GM19240 (cell line): ENCODE results near the gene ATP2B2.

Source experiments
- DNase-seq: peaks from one replicate; pipeline ENCODE4 v3.0.0; 2011; ENCODE audit warnings: low spot score; ENCODE audit not compliant: insufficient read length

Gene ATP2B2

GRCh38 chr3:10530241-10530640 lies 24.9 kb upstream of the ATP2B2 start:
- DNase-seq: no peak

GRCh38 chr3:10529809-10530208 lies 24.4 kb upstream of the ATP2B2 start:
- DNase-seq: no peak

DNA sequence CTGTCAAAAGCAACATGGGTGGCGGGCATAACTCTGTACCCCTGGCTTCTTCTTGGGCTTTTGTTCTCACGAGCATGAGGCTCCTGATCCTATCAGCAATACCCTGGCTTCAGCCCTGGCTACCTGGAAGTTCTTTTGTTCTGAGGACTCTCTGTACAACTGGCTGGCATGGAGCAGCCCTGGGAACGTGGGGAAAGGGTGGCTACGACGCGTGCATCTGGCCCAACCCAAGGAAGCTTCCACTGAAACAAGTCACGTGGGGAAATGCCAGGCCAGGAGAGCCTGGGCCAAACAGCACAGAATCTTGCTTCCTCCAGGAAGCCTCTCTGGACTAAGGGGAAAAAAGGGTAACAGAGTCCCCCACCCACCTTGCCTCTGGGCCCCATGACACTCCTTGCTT lies 22.7 kb upstream of the ATP2B2 start:
- DNase-seq: no peak

GRCh38 chr3:10527295-10528001 lies 22.1 kb upstream of the ATP2B2 start:
- DNase-seq: no peak

GRCh38 chr3:10526366-10526765 lies 21.0 kb upstream of the ATP2B2 start:
- DNase-seq: no peak

DNA sequence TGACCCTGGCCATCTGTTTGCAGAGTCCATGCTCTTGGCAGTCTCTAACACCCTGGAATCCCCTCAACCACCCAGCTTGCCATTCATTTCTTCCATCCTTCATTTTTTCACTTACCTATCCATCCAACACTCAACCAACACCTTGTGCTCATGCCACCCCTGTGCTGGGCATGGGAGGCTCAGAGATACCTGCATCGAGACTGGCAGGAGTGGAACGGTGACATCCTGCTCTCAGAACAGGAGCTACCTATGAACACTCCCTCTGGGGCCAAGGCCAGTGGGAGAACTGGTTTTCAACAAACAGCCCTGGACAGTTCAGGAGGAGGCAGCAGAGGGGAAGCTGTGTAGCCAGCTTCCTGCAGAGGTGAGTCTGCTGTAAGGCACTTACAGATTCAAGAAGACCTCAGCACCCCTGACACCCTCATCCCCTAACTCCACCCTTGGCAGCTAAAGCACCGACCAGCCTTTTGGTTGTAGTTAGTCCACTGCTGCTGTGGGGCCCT lies 19.5 kb upstream of the ATP2B2 start:
- DNase-seq: no peak

GRCh38 chr3:10524270-10524669 lies 18.9 kb upstream of the ATP2B2 start:
- DNase-seq: no peak

DNA sequence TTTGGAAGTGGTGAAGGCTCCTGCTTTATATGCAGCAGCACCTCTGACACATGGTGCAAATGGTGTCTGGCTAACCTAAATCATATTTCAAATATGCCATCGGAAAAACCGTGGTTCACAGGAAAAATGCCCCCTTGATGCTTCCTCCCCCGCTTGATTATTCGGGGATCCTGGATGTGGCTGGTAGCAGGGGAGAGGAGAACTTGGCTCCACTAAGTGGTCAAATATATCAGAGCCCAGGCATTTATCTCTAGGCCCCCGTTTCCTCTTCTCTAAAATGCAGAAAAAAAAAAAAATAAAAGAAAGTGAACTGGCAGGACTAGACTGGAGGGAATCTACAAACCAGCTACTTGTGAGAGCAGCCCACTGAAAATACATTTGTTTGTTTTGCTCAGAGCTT lies 18.2 kb upstream of the ATP2B2 start:
- DNase-seq: no peak

- no peak for DNase-seq
Measured at GRCh38 chr3:10522646-10523303, 17.4 kb upstream of the ATP2B2 start.

DNA sequence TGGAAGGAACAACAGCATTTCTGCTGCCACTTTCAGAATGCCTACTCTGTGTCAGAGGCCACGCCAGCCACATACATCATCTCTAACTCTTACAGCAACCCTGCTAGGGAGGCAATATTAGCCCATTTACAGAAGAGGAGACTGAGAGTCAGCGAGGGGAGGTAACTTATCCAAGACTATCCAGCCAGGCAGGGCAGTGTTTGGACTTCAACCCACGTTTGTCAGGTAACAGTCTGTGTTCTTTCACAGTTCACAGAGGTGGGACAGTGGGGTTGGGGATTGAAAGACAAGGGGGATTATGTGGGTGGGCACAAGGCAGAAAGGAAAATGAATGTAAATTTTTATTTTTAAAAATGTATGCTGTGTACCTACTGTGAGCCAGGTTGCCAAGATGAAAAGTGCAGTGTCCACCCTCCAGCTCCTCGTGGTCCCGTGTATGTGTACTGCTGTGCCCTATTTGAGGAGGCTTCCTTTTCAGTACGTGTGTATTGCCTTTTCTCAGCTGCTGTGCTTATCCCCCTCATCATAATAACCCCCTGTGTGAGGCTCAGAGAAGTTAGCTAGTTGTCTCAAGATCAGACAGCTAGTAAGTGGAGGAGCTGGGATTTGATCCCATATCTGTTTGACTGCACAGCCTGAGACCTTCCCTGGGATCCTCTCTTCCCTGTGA lies 16.5 kb upstream of the ATP2B2 start:
- no peak for DNase-seq

DNA sequence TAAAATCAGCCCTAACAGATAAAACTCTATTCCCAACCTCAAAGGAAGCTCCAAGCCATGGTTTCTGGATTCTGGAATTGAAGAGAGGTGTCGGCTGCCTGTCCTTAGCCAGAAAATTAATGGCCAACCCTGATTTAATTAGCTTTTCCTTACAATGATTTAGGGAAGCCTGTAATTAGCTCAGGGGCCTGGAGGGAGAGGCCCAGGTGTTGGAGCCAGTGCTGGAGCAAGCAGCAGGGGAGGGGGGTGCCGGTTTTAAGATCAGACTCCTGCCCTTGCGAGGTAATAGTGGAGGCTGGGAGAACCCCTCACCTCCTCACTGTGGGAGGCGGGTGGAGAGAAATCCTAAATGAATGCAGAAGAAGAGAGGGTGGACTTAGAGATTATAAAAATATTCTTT lies 14.7 kb upstream of the ATP2B2 start:
- no peak for DNase-seq

DNA sequence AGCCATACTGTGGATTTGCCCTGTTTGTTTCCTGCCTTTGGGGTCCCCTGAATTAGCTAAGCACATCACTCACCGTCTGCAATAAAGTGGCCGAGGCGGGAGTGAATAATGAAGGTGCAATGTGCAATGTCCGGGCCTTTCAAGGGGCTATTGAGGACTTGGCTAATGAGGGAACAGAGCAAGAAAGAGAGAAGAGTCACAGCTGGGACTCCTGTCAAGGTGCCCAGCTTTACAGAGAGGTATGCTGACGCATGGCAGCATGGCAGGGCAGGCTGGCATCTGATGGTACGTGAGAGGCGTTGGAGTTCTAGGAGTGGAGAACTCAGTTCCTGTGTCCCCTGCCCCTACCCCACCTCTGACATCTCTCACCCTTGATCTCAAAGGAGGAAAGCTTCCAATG lies 13.8 kb upstream of the ATP2B2 start:
- DNase-seq: no peak

DNA sequence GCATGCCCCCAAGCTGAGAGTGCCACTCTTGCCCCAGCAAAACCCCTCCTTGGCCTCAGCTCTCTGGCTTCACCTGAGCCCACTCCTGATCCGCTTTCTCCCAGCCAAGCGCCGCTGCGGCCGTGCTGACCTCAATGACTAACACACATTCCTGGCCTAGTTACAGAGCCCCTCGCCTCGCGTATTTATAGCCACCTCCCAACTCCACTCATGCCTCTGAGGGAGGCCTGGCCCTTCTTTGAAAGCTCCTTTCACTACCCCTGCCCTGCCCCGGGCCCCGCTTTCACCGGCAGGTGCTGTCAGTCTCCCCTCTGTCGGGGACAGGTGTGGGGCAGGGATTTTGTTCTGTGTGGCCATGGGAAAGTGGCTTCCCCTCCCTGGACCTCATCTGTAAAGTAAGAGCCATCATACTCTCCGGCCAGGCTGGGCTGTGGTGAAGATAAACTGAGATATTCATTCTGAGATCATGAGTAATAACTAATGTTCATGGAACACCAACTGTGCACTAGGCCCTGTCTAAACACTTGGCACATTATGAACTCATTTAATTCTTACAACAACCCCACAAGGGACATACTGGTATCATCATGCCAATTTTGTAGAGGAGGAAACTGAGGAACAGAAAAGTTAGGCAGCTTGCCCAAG lies 13.2 kb upstream of the ATP2B2 start:
- DNase-seq: no peak

DNA sequence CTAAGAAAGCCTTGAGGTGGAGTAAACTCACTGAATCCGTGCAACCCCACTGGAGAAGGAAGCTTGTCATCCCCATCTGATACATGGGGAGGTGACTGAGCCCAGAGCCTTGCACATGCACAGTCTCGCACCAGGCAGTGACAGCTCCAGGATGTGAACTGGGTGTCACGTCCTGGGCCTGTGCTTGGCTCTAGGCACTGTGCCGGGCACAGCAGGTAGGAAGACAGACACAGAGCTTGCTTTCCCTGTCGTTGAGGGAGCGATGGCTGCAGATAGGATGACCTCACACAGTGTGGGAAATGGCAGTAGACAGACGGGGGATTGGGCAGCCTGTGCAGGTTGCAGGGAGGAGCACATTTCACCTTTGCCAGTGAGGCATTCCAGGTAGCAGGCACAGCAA lies 12.2 kb upstream of the ATP2B2 start:
- no peak for DNase-seq

GRCh38 chr3:10516544-10517452 lies 11.4 kb upstream of the ATP2B2 start:
- no peak for DNase-seq

DNA sequence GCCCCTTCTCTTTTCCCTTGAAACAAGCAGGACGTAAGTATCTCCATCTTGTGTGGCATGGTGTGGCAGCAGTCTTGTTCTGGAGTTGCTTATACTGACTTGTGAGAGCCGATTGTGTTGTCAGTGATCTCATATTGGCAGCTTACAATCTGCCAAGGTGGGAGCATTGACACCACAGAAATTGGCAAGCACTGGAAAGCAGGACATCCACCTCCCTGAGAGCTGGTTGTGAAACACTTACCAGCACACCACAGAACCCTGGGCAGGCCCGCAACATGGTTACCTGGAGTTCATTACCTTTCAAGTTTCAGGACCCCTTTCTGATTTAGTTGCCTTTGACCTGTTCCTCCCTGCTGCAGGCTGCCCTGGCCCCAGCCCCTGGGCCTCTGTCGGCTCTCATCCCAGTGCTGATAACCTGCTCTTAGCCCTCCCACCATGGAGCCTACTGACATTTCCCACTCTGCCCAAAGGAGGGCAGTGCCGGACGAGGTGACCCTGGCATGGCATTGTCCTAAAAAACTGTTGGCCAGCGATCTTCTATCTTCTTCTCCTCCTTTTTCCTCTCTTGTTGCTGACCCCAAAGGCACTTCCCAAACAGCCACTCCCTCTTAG lies 10.6 kb upstream of the ATP2B2 start:
- DNase-seq: no peak

- no peak for DNase-seq
Measured at GRCh38 chr3:10515396-10515795, 10.0 kb upstream of the ATP2B2 start.

- DNase-seq: no peak
Measured at GRCh38 chr3:10514407-10515069, 9.2 kb upstream of the ATP2B2 start.

DNA sequence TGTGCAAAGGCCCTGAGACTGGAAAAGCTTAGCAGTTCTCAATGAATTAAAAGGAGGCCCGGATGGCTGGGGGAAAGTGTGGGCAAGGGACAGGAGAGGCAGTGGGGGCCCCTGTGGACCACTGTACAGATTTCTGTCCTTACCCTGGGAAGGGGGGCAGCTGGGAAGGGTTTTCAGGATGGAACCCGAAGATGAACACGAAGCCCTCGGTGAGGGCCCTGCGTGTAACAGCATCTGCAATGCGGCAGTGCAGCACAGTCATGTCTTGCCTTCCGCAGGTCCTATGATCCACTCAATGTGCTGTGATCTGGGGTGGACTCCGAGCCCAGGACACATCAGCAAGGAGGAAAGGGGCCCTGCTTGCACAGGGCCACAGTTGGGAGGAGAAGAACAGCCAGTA lies 7.9 kb upstream of the ATP2B2 start:
- DNase-seq: no peak

DNA sequence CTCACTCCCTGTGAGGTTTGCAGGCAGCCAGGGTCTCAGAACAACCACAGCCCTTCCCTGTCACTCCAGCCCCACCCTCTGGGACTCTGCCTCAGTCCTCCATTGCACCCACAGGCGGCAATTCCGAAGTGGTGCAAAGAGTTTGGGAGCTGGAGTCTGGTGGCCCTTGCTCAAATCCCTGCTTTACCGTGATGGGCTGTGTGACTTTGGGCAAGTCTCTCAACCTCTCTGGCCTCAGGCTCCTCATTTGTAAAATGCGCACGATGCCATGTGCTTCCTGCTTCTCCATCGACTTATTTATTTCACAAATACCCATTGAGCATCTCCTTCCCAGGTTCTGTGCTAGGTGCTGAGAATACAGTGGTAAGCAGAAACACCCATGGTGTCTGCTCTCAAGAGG lies 7.3 kb upstream of the ATP2B2 start:
- no peak for DNase-seq
